ENCODE results near the gene CD151.

Gene CD151

DNA sequence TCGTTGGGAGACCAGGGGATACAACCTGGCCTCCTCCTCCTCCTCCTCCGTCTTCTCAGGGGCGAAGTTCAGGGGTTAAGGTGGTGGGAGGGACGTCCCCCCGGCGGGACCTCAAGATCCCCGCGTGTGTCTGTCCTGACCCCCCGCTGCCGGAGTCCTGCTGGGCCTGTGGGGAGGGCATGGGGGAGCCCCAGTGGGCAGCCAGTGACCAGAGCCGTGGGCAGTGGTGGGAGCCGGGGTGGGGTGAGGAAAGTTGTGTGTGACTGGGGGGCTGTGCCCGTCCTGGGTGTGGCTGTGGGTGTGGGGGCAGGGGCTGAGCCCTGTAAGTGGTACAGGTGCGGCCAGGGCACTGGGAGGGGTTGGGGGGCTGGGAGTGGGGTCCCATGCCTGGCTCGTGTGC lies 20.0 kb downstream of the CD151 start:
- H3K4me1 ChIP-seq, result peaks cover 14% of the 10 kb centered on the region
- no peak for DNase-seq
- TF ChIP-seq, protein P1, sequence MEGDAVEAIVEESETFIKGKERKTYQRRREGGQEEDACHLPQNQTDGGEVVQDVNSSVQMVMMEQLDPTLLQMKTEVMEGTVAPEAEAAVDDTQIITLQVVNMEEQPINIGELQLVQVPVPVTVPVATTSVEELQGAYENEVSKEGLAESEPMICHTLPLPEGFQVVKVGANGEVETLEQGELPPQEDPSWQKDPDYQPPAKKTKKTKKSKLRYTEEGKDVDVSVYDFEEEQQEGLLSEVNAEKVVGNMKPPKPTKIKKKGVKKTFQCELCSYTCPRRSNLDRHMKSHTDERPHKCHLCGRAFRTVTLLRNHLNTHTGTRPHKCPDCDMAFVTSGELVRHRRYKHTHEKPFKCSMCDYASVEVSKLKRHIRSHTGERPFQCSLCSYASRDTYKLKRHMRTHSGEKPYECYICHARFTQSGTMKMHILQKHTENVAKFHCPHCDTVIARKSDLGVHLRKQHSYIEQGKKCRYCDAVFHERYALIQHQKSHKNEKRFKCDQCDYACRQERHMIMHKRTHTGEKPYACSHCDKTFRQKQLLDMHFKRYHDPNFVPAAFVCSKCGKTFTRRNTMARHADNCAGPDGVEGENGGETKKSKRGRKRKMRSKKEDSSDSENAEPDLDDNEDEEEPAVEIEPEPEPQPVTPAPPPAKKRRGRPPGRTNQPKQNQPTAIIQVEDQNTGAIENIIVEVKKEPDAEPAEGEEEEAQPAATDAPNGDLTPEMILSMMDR (IDR thresholded peaks at IDR 0.05; ENCODE audit: low read depth, low read length), result no peak
- no peaks in the 10 kb centered on the region for H3K36me3 ChIP-seq
- no peaks in the 10 kb centered on the region for H3K9me3 ChIP-seq
- no peak overlapping the region for H3K4me3 ChIP-seq (ENCODE audit: low read depth, low read length)
- H3K27me3 ChIP-seq, result no peaks in the 10 kb centered on the region; the same call in 1 of the 2 replicates

DNA sequence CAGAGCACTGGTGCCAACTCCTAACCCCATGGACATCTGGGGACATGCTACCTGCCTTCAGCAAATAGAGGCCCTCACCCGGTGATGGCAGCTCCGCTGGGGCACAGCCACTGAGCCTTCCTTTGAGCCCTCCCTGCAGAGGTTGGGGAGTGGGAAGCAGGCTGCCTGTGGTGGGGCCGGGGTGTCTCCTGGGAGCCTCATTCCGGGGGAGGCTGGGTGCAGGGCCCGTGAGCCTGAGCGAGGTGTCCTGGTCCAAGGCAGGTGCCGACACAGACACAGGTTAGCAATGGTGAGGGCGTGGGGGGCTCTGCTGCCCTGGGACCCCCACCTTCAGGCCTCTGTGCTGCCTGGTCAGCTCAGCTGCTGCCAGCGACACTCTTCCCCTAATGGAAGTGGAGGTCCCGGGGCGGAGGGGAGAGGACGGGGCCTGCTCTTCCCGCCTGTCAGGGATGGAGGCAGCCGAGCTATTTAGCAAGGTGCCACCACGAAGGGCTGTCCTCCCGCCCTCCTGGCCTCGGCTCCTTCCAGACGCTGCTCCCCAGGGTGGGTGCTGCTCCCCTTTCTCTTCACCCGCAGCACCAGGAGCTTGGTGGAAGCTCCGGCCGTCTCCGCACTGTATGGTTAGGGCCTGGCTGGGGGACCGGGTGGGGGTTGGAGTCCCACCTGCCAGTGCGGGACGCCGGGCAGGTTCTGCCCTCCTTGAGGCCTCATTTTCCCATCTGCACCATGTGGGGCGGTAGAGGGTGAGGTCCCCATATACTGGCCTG lies 21.1 kb downstream of the CD151 start:
- peaks cover 9% of the 10 kb centered on the region for H3K4me1 ChIP-seq
- H3K4me3 ChIP-seq (ENCODE audit: low read depth, low read length), result no peak overlapping the region
- TF ChIP-seq, protein P1 (IDR thresholded peaks at IDR 0.05; ENCODE audit: low read depth, low read length), result no peak
- no peaks in the 10 kb centered on the region; the same call in 1 of the 2 replicates for H3K27me3 ChIP-seq
- DNase-seq, result no peak
- H3K36me3 ChIP-seq, result no peaks in the 10 kb centered on the region
- H3K9me3 ChIP-seq, result no peaks in the 10 kb centered on the region

DNA sequence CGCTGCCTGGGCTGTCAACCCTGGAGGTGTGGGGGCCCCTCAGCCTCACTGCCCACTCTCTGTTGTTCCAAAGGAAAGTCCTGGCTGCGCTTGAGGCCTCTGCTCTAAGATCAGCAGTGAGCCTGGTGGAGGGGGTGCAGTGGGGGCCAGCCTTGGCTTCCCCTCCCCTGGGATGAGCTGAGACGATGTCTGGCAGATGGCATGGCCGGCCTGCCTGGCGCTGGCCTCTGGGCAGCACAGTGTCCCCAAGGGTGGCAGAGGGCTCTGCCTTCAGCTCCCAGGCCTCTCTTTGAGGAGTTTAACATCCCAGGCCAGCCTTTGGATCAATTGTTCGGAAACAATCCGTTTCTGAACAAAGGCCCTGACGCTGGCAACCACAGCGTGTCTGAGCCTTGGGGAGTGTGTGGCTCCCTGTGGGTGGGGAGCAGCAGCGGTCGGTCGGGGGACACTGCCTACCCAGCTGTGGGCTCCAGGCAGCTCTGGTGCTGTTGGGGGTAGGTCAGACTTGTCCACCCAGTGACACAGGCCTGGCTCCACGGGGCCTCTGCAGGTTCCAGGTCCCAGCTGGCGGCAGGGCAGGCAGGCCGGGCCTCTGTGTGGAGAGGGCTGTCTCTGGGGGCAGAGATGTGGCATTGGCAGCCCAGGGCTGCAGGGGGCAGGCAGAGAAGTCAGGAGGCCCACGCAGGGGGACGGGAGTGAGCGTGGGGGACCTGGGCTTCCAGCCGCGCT lies 22.0 kb downstream of the CD151 start:
- DNase-seq, result no peak
- TF ChIP-seq, protein P1 (IDR thresholded peaks at IDR 0.05; ENCODE audit: low read depth, low read length), result no peak
- no peaks in the 10 kb centered on the region; the same call in 1 of the 2 replicates for H3K27me3 ChIP-seq
- peaks cover 9% of the 10 kb centered on the region for H3K4me1 ChIP-seq
- no peaks in the 10 kb centered on the region for H3K36me3 ChIP-seq
- H3K9me3 ChIP-seq, result no peaks in the 10 kb centered on the region
- H3K4me3 ChIP-seq (ENCODE audit: low read depth, low read length), result no peak overlapping the region

- TF ChIP-seq, protein P1 (IDR thresholded peaks at IDR 0.05; ENCODE audit: low read depth, low read length), result no peak
- Histone ChIP-seq H3K36me3 (no peaks in the 10 kb centered on the region), H3K4me3 (ENCODE audit: low read depth, low read length) (no peak overlapping the region), H3K9me3 (no peaks in the 10 kb centered on the region), H3K27me3 (no peaks in the 10 kb centered on the region; the same call in 1 of the 2 replicates), H3K4me1 (peaks cover 14% of the 10 kb centered on the region)
- no peak for DNase-seq
These were observed 22.6 kb downstream of the CD151 start for GRCh38 chr11:855330-855674.

DNA sequence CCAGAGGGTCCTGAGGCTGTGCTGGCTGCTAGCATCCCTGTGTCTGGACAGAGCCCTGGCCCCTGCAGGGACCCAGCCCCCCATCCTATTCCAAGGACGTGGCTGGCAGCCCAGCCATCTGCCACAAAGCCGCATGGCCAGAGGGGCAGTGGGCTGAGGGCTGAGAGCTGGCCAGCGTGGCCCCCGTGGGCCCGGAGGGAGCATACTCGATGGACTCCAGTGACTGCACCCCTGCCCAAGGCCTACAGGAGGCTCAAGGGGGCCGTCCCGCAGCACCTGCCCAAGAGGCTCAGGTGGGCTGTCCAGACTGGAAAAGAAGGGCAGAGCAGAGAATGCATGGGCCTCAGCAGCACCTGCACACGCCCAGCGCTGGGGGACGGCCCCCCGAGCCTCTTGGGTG lies 23.0 kb downstream of the CD151 start:
- Histone ChIP-seq H3K4me3 (ENCODE audit: low read depth, low read length) (no peak overlapping the region), H3K4me1 (peaks cover 15% of the 10 kb centered on the region), H3K36me3 (no peaks in the 10 kb centered on the region), H3K27me3 (no peaks in the 10 kb centered on the region), H3K9me3 (no peaks in the 10 kb centered on the region)
- DNase-seq, result no peak
- TF ChIP-seq, protein P1 (IDR thresholded peaks at IDR 0.05; ENCODE audit: low read depth, low read length), result no peak

- Histone ChIP-seq H3K9me3 (no peaks in the 10 kb centered on the region), H3K27me3 (no peaks in the 10 kb centered on the region), H3K4me3 (ENCODE audit: low read depth, low read length) (no peak overlapping the region), H3K36me3 (no peaks in the 10 kb centered on the region), H3K4me1 (peaks cover 15% of the 10 kb centered on the region)
- TF ChIP-seq, protein P1 (IDR thresholded peaks at IDR 0.05; ENCODE audit: low read depth, low read length), result no peak
- no peak for DNase-seq
These were observed 23.6 kb downstream of the CD151 start for GRCh38 chr11:856397-856796.

All from BE2C (cell line).